ENCODE measurements around the gene CTU2. TPM values are rescaled to one million over a fixed set of nuclear protein-coding genes. Genes with fewer than 3 reads are reported as not detected.

Gene CTU2
- total and polyA plus RNA-seq, 7 donors: 6.1 to 16.3 (median 10.5) TPM

DNA sequence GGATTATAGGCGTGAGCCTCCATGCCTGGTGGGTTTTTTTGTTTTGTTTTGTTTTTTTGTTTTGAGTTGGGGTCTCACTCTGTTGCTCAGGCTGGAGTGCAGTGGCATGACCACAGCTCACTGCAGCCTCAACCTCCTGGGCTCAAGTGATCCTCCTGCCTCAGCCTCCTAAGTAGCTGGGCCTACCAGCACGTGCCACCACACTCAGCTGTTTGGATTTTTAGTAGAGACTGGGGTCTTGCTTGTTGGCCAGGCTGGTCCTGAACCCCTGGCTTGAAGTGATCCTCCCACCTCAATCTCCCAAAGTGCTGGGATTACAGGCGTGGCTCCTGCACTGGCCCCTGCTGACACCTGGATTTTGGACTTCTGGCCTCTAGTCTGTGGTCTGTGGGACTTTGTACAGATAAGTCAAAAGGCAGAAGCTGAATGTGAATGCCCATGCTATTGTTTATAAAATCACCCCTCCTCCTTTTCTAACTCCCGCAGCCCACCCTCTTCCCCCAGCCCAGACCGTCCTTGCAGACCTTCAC lies 25.7 kb upstream of the CTU2 start:
- intact Hi-C loops (cut with DNase I): no loop called here
- no peak for DNase-seq
- TF ChIP-seq POLR2AphosphoS5 (IDR thresholded peaks at IDR 0.05) (no peak), POLR2A (IDR thresholded peaks at IDR 0.05) (no peak), EP300 (IDR thresholded peaks at IDR 0.05) (no peak)
- TF ChIP-seq, protein P1, sequence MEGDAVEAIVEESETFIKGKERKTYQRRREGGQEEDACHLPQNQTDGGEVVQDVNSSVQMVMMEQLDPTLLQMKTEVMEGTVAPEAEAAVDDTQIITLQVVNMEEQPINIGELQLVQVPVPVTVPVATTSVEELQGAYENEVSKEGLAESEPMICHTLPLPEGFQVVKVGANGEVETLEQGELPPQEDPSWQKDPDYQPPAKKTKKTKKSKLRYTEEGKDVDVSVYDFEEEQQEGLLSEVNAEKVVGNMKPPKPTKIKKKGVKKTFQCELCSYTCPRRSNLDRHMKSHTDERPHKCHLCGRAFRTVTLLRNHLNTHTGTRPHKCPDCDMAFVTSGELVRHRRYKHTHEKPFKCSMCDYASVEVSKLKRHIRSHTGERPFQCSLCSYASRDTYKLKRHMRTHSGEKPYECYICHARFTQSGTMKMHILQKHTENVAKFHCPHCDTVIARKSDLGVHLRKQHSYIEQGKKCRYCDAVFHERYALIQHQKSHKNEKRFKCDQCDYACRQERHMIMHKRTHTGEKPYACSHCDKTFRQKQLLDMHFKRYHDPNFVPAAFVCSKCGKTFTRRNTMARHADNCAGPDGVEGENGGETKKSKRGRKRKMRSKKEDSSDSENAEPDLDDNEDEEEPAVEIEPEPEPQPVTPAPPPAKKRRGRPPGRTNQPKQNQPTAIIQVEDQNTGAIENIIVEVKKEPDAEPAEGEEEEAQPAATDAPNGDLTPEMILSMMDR (IDR thresholded peaks at IDR 0.05): no peak
- Histone ChIP-seq H3K27me3 (peaks cover 29 to 80% (median 53%) of the 10 kb centered on the region in 3 donors), H3K36me3 (no peaks in the 10 kb centered on the region), H3K9me3 (no peaks in the 10 kb centered on the region), H3K4me1 (peaks cover 0 to 11% (median 2%) of the 10 kb centered on the region in 4 donors), H3K27ac (no peak overlapping the region), H3K4me3 (no peak overlapping the region)
- WGBS, 2 donors: 80 to 87% methylated on average over 5 of the region's 5 CpGs

DNA sequence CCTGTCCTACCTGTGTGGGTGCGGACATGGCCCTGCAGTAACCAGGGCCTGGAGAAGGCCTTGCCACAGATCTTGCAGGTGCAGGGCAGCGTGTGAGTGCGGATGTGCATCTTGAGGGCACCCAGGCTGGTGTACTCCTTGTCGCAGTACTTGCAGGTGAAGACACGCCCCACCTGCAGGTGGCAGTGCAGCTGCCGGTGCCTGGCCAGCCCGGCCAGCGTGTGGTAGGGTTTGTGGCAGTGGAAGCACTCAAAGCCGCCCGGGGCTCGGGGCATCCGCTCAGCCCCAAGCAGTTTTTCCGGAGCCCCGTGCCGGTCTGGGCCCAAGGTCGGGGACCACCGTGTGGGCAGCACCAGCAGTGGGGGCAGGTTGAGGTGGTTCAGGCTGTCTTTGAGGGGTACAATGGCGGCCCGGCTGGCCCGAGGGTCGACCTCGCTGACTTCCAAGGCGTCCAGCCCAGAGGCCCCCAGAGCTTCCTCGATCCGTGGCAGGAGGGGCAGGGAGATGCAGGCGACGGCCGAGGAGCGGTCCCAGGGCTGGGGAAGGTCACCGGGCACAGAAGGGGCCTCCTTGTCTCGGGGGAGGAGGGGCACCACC lies 25.1 kb upstream of the CTU2 start:
- WGBS, 2 donors: 36 to 57% methylated on average over 31 of the region's 31 CpGs
- Histone ChIP-seq H3K9me3 (no peaks in the 10 kb centered on the region), H3K36me3 (no peaks in the 10 kb centered on the region), H3K27ac (no peak overlapping the region), H3K27me3 (peaks cover 35 to 86% (median 59%) of the 10 kb centered on the region in 3 donors), H3K4me1 (peaks cover 0 to 16% (median 8%) of the 10 kb centered on the region in 4 donors), H3K4me3 (no peak overlapping the region)
- intact Hi-C loops (cut with DNase I): no loop called here
- DNase-seq: no peak
- TF ChIP-seq, protein P1 (IDR thresholded peaks at IDR 0.05): peak in 1 of 4 experiments; percentile 18
- TF ChIP-seq EP300 (IDR thresholded peaks at IDR 0.05): no peak

DNA sequence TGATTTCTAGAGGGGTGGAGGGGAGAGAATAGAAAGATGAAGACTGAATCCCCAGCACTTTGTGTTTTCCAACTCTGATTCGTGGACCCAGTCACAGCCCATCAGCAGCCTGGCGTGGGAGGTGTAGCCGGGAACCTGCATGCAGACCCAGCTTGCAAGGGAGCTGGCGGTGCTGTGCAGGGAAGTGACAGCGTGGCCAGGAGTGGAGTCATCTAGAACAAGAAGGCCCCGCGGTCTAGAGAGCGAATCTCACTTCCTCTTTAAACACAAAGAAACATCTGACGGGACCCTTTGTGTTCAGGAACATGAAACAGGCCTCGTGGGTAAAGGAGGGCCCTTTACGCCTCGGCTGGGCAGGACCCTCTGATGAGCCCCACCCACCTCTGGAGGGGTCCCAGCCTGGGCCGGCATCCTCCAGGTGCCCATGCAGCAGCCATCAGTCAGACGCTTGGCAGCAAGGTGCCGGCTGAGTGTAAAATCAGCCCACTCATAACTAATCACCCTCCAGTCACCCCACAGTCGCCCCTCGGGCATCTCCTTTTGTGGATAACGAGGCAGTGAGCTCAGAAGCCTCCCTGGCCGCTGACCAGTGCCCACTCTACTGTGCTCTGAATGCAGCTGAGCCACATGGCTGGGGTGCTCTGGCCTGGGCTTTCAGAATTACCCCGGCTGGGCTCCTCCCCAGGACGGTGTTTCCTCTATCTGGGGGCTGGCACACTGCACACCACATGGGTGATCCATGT lies 24.4 kb upstream of the CTU2 start:
- no peak for DNase-seq
- H3K4me1 ChIP-seq: peaks cover 0 to 23% (median 15%) of the 10 kb centered on the region in 4 donors
- 33 to 49% methylated on average over 21 of the region's 21 CpGs for WGBS, 2 donors
- peak overlapping the region in 3 of 4 donors; percentile 25 to 42 (median 34) for H3K27ac ChIP-seq
- no peaks in the 10 kb centered on the region for H3K36me3 ChIP-seq
- no peaks in the 10 kb centered on the region for H3K9me3 ChIP-seq
- H3K4me3 ChIP-seq: no peak overlapping the region
- peaks cover 35 to 93% (median 66%) of the 10 kb centered on the region in 3 donors for H3K27me3 ChIP-seq
- intact Hi-C loops (cut with DNase I): no loop called here
- TF ChIP-seq POLR2AphosphoS5 (IDR thresholded peaks at IDR 0.05): no peak
- no peak for TF ChIP-seq EP300 (IDR thresholded peaks at IDR 0.05)
- TF ChIP-seq, protein P1 (IDR thresholded peaks at IDR 0.05): no peak
- TF ChIP-seq POLR2A (IDR thresholded peaks at IDR 0.05): no peak

DNA sequence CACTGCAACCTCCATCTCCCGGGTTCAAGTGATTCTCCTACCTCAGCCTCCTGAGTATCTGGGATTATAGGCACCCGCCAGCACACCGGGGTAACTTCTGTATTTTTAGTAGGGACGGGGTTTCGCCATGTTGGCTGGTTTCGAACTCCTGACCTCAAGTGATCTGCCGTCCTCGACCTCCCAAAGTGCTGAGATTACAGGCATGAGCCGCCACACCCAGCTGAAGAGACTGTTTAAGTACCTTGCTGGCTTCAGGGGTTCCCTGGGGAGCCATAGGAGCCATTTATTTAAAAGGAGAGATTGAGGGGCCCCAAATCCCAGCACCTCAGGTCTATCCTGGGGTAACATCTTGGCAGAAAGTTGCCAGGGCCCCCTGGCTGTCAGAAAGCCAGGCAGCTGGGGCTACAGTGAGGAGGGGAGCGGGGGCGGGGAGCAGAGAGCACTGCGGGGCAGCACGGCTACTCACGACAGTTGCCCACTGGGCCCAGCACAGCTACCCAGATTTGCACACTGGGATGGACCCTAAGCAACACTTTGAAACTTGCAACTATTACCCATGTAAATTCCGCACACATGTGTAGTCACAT lies 21.6 kb upstream of the CTU2 start:
- no peaks in the 10 kb centered on the region for H3K9me3 ChIP-seq
- peaks cover 35 to 94% (median 76%) of the 10 kb centered on the region in 3 donors for H3K27me3 ChIP-seq
- 77 to 81% methylated on average over 15 of the region's 15 CpGs for whole genome bisulfite sequencing, 2 donors
- peaks cover 0 to 21% (median 17%) of the 10 kb centered on the region in 4 donors for H3K4me1 ChIP-seq
- intact Hi-C loops (cut with DNase I): no loop called here
- no peak overlapping the region for H3K4me3 ChIP-seq
- H3K36me3 ChIP-seq: no peaks in the 10 kb centered on the region
- no peak overlapping the region for H3K27ac ChIP-seq
- TF ChIP-seq POLR2A (IDR thresholded peaks at IDR 0.05) (no peak), POLR2AphosphoS5 (IDR thresholded peaks at IDR 0.05) (no peak), EP300 (IDR thresholded peaks at IDR 0.05) (no peak)
- TF ChIP-seq, protein P1 (IDR thresholded peaks at IDR 0.05): no peak
- DNase-seq: no peak
